Ovary (tissue), 9 donors: ENCODE results near the gene SFTPA1. TPM values are rescaled to one million over a fixed set of nuclear protein-coding genes. Genes with fewer than 3 reads are reported as not detected.
"Not testable (repeated sequence)": the region's sequence is repeated elsewhere in the genome, so short reads cannot be mapped to it uniquely, and the experiment has no call there.

Experiments
- DNase-seq, 5 donors: peaks; one replicate each; pipeline ENCODE4 v3.0.0-alpha.2; 2019 to 2020
- H3K27ac ChIP-seq, 2 donors: fragments of 200-600 bp; one replicate each; pipeline versions ENCODE4 v1.5.1 to v1.8.0; 2019 to 2022
- H3K27me3 ChIP-seq: fragments of 200-600 bp; one replicate; pipeline ENCODE4 v1.8.0; 2022
- H3K36me3 ChIP-seq: fragments of 200-600 bp; sonication (generic); one replicate; pipeline ENCODE4 v1.5.1; 2019
- H3K4me1 ChIP-seq: one replicate; pipeline ENCODE4 v1.8.1; 2013; ENCODE audit warnings: mild to moderate bottlenecking, moderate library complexity; ENCODE audit not compliant: insufficient read depth
- H3K4me3 ChIP-seq: fragments of 200-600 bp; sonication (generic); one replicate; pipeline ENCODE4 v1.5.1; 2017
- H3K9me3 ChIP-seq, 2 donors: fragments of 200-600 bp in 1 of 2; sonication (generic) in 1 of 2; one replicate each; pipeline versions ENCODE4 v1.5.1 to v1.8.1; 2013 to 2019; ENCODE audit warnings: mild to moderate bottlenecking in 1 of 2, moderate library complexity in 1 of 2
- CTCF ChIP-seq, 3 donors: fragments of 450-650 bp in 2 of 3; fragments of 200-600 bp in 1 of 3; IDR thresholded peaks; one replicate each; pipeline versions ENCODE4 v1.5.1 to v1.8.0; 2016 to 2022; ENCODE audit warnings: antibody characterized with exemption in 3 of 3, mild to moderate bottlenecking in 1 of 3
- EP300 ChIP-seq: sonication (generic); formaldehyde crosslinking; IDR thresholded peaks from one replicate; pipeline ENCODE4 v1.6.1; 2017; ENCODE audit warnings: antibody characterized with exemption
- POLR2A ChIP-seq: fragments of 450-650 bp; IDR thresholded peaks from one replicate; pipeline ENCODE4 v1.6.1; 2017; ENCODE audit warnings: antibody characterized with exemption, mild to moderate bottlenecking, moderate library complexity
- WGBS, 3 donors: extraction: QIAGEN DNeasy Blood & Tissue Kit in 1 of 3; methylation state at CpG; one replicate each; pipeline versions ENCODE4 v1.1.5 to v1.1.7; 2013 to 2017; 5-methylcytosine and 5-hydroxymethylcytosine counted together
- intact Hi-C, 4 donors: fragments of 100-400 bp; cut with DNase I; formaldehyde crosslinking; loops; one replicate each; pipeline versions ENCODE4 v1.11.0 to v1.15.1; 2022 to 2023
- polyA plus RNA-seq, 2 donors: library from polyadenylated mRNA; stranded (reverse); fragments of 200-250 nt in 1 of 2; fragments of 350-450 nt in 1 of 2; fragmentation: Illumina TruSeq in 1 of 2; extraction: RNeasy Lipid Tissue Mini Kit (QIAGEN cat#74804) in 1 of 2; gene quantifications; one replicate each; pipeline ENCODE4 v1.2.3, GENCODE V29; 2013 to 2014
- total RNA-seq, 7 donors: library from RNA; depleted of rRNA in 2 of 7; stranded (reverse); fragments of >200 nt in 2 of 7; fragmentation: NEBNext Ultra II Directional in 3 of 7; extraction: Animal tissue kit (Norgen Biotek cat#: 25700) in 3 of 7; gene quantifications; one replicate each; pipeline versions ENCODE4 v1.1.0 to v1.2.4, GENCODE V29; 2016 to 2023
- donor health status: DM: no; HTN: no; CAD: no; lungs with moderate emphysema.
- donor health status: DM: no; HTN: no; CAD: no.
- donor health status: Bipolar disorder and iron deficiency.
- donor health status: DM: yes; HTN: yes; CAD: no.
- donor health status: DM: no; HTN: no; CAD: no.
- donor health status: DM: yes; HTN: yes; CAD: no.

SFTPA1 gene
- total and polyA plus RNA-seq, 9 donors = 0.10 to 6.6 (median 0.55) TPM; not detected in 3

- TF ChIP-seq POLR2A = no peak
- TF ChIP-seq EP300 = no peak
- TF ChIP-seq CTCF (IDR thresholded peaks at IDR 0.05) = no peak
- H3K36me3 ChIP-seq = no peaks in the 10 kb centered on the region
- no peaks in the 10 kb centered on the region for H3K9me3 ChIP-seq
- H3K27ac ChIP-seq = no peak overlapping the region
- no peaks in the 10 kb centered on the region for H3K4me1 ChIP-seq
- H3K27me3 ChIP-seq = no peaks in the 10 kb centered on the region
- no peak overlapping the region for H3K4me3 ChIP-seq
- DNase-seq = no peak
- intact Hi-C loops = loop anchor here in 1 of 4 donors (5.0 kb wide), 1 partner anchor 228 kb away; no protein-coding TSS in a partner anchor
Measured at GRCh38 chr10:79605308-79605707, 5.4 kb upstream of the SFTPA1 start.

GRCh38 chr10:79608505-79609375 is 2.0 kb upstream of the SFTPA1 start:
- DNase-seq = no peak
- no peak overlapping the region for H3K4me3 ChIP-seq
- no peak for TF ChIP-seq POLR2A
- TF ChIP-seq CTCF (IDR thresholded peaks at IDR 0.05) = peak in 1 of 3 donors; percentile 18
- no peaks in the 10 kb centered on the region for H3K9me3 ChIP-seq
- H3K27ac ChIP-seq = no peak overlapping the region
- no peaks in the 10 kb centered on the region for H3K4me1 ChIP-seq
- no peaks in the 10 kb centered on the region for H3K27me3 ChIP-seq
- H3K36me3 ChIP-seq = no peaks in the 10 kb centered on the region
- 54 to 57% (median 55%) methylated on average over 20 of the region's 20 CpGs for WGBS, 3 donors
- intact Hi-C loops = loop anchor here in 1 of 4 donors (5.0 kb wide), 1 partner anchor 231 kb away; no protein-coding TSS in a partner anchor

GRCh38 chr10:79611193-79611976 is 646 bp downstream of the SFTPA1 start:
- H3K4me1 ChIP-seq, intact Hi-C loops, H3K27ac ChIP-seq, DNase-seq, H3K27me3 ChIP-seq, H3K36me3 ChIP-seq, H3K4me3 ChIP-seq, H3K9me3 ChIP-seq: not testable (repeated sequence)
- 82 to 86% (median 83%) methylated on average over 14 to 18 of the region's 18 CpGs for WGBS, 3 donors

GRCh38 chr10:79615577-79615976 is 4.8 kb downstream of the SFTPA1 start:
- DNase-seq = no peak
- H3K36me3 ChIP-seq = no peaks in the 10 kb centered on the region
- H3K4me1 ChIP-seq = no peaks in the 10 kb centered on the region
- TF ChIP-seq EP300 (no peak), CTCF (IDR thresholded peaks at IDR 0.05) (no peak), POLR2A (no peak)
- H3K27me3 ChIP-seq = no peaks in the 10 kb centered on the region
- 74 to 78% (median 76%) methylated on average over 3 of the region's 3 CpGs for WGBS, 3 donors
- H3K27ac ChIP-seq = no peak overlapping the region
- H3K9me3 ChIP-seq = no peaks in the 10 kb centered on the region
- H3K4me3 ChIP-seq = no peak overlapping the region
- intact Hi-C loops = loop anchor here in 1 of 4 donors (2.0 kb wide), 1 partner anchor 59 kb away; no protein-coding TSS in a partner anchor
